ENCODE measurements around the gene STS.

DNA sequence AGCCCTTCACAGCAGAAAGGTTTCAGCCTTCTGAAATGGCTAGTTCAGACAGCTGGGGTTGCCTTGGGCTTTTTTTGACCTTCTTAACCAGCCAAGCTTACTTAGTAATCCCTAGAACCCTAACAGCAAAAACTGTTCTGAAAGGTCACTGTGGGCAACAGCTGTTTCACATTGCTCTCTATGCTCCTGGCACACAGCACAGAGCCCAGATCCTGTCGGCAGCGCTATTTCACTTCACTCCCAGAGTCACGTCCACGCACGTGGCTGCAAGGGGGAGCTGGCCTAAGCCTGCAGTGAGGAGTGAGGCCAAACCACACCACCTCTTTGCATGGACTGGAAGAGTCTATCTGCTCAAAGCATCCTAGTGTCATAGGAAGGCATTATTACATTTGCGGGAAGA is 32.0 kb upstream of the STS start:
- TF ChIP-seq, protein P1, sequence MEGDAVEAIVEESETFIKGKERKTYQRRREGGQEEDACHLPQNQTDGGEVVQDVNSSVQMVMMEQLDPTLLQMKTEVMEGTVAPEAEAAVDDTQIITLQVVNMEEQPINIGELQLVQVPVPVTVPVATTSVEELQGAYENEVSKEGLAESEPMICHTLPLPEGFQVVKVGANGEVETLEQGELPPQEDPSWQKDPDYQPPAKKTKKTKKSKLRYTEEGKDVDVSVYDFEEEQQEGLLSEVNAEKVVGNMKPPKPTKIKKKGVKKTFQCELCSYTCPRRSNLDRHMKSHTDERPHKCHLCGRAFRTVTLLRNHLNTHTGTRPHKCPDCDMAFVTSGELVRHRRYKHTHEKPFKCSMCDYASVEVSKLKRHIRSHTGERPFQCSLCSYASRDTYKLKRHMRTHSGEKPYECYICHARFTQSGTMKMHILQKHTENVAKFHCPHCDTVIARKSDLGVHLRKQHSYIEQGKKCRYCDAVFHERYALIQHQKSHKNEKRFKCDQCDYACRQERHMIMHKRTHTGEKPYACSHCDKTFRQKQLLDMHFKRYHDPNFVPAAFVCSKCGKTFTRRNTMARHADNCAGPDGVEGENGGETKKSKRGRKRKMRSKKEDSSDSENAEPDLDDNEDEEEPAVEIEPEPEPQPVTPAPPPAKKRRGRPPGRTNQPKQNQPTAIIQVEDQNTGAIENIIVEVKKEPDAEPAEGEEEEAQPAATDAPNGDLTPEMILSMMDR (IDR thresholded peaks at IDR 0.05; ENCODE audit: extremely low read depth in 1 of 2, insufficient read depth in 1 of 2, low read depth in 1 of 2, low read length in 2 of 2) = no peak
- no peak for TF ChIP-seq POLR2AphosphoS5 (IDR thresholded peaks at IDR 0.05; ENCODE audit: insufficient read depth, low read depth, low read length)
- no peak for TF ChIP-seq POLR2A (IDR thresholded peaks at IDR 0.05; ENCODE audit: low read depth, low read length)
- TF ChIP-seq, protein P2, sequence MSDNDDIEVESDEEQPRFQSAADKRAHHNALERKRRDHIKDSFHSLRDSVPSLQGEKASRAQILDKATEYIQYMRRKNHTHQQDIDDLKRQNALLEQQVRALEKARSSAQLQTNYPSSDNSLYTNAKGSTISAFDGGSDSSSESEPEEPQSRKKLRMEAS (IDR thresholded peaks at IDR 0.05; ENCODE audit: insufficient read depth, insufficient read length) = no peak
- no peak for TF ChIP-seq EZH2 (IDR thresholded peaks at IDR 0.05; ENCODE audit: borderline replicate concordance, low read depth, low read length, severe bottlenecking)
- no peak for TF ChIP-seq JUN (IDR thresholded peaks at IDR 0.05; ENCODE audit: borderline replicate concordance, insufficient read depth, insufficient read length, low read depth)
- no peak for TF ChIP-seq GATA2 (IDR thresholded peaks at IDR 0.05; ENCODE audit: insufficient read depth, insufficient read length, low read depth, low read length)
- no peak for TF ChIP-seq FOS (IDR thresholded peaks at IDR 0.05; ENCODE audit: borderline replicate concordance, insufficient read depth, low read length)
